Measurements from ENCODE around the gene LAYN.

Gene LAYN, protein sequence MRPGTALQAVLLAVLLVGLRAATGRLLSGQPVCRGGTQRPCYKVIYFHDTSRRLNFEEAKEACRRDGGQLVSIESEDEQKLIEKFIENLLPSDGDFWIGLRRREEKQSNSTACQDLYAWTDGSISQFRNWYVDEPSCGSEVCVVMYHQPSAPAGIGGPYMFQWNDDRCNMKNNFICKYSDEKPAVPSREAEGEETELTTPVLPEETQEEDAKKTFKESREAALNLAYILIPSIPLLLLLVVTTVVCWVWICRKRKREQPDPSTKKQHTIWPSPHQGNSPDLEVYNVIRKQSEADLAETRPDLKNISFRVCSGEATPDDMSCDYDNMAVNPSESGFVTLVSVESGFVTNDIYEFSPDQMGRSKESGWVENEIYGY

GRCh38 chr11:111540114-111540936, at the start of gene LAYN:
TSS of gene LAYN (plus strand) at chr11:111540720. CDS start at chr11:111540844, 124 bp downstream.
- DNase-seq = peak; percentile 73

DNA sequence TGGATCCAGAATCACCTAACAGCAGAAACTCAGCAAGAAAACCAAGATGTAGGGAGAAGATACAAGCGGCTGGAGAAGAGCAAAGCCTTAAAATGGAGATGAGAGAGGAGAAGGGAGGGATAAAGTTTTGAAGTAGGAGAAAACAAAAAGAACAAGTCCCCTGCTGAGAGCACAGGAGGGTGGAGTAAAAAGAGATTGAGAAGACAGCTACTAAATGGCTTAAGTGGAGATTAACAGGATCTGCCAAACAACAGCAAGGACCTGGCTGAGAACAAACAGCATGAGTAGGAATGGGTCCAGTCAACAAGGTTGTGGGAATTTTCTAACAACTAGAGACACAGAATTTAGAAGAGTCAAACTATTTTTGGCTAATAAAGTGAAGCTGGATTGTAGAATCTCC, 46.5 kb upstream of the LAYN start:
- no peak for DNase-seq

- DNase-seq = no peak
Measured at GRCh38 chr11:111499483-111499882, 41.0 kb upstream of the LAYN start.

- no peak for DNase-seq
Measured at GRCh38 chr11:111500481-111500880, 40.0 kb upstream of the LAYN start.

GRCh38 chr11:111502611-111503010, 37.9 kb upstream of the LAYN start:
- no peak for DNase-seq

DNA sequence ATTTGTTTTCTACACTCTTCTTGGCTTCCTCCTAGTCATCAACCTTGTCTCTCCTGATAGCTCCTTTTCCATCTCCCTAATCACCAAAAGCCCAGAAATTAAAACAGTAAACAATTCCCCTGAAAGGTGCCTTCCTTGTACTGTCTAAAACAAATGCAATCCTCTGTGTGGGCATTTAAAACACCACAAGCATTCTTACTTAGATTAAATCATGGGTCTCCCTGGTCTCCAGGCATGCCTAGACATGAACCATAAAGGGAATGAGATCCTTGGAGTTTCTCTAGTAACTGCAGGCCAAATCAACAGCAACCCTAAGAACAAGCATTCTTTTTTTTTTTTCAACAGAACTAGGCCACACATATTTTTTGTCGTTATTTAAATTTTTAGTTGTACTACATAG, 30.2 kb upstream of the LAYN start:
- DNase-seq = no peak

DNA sequence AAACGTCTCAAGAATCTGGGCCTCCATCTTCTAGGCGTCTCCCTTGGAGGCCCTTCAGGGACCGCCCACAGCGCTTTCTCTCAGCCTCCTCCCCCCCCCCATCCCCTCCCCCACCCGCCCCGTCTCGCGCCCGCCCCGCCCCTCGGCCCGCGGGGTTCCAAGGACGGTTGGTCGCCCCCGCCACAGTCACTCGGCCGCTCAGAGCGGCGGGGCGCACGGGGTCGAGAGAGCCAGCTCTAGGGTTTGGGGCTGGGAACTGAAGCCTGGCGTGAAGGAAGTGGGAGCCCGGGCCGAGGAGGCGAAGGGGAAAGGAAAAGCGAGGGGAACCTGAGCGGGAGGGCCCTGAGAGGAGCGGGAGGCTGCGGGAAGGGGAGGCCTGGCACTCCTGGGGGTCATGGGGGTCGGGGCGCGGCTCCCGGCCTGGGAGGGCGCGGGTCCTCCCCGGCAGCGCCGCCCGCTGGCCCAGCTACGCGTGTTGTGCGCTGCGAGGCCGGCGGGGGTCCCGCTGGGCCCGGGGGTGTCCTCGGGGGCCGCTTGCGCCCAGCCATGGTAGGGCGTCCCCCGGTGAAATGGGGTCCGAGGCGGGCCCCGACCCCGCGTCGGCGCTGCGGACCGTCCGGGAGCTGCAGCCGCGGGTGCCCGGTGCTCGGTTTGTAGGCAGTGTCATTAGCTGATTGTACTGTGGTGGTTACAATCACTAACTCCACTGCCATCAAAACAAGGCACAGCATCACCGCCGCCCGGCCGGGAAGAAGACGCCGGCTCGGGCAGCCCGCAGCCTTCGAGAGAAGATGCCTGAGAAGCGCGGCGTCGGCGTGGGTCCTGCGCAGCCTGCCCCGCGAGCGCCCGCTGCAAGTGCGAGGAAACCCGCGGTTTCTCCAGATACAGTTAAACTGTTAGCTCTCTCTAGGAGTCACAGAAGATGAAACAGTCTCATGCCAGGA, 28.0 kb upstream of the LAYN start, which contains the start of gene BTG4:
TSS of gene BTG4 (minus strand) at position 91 of the 944 bp plus-strand sequence. CDS start 13,610 bp downstream, outside the sequence.
- DNase-seq = peak; percentile 71

DNA sequence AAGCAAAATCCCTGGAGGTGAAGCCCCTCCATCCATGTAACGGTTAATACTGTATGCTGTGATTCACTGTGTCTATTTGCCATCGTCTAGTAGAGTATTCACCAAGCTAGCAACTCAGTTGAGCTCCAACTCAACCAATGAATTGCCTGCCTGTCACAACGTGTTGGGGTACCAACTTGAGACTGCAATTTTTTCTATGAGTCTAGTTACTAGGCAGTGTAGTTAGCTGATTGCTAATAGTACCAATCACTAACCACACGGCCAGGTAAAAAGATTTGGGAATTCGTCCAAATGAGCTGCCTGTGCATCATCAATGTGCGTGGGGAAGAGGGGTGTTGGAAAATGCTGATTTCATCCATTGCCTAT, 27.3 kb upstream of the LAYN start:
- no peak for DNase-seq

DNA sequence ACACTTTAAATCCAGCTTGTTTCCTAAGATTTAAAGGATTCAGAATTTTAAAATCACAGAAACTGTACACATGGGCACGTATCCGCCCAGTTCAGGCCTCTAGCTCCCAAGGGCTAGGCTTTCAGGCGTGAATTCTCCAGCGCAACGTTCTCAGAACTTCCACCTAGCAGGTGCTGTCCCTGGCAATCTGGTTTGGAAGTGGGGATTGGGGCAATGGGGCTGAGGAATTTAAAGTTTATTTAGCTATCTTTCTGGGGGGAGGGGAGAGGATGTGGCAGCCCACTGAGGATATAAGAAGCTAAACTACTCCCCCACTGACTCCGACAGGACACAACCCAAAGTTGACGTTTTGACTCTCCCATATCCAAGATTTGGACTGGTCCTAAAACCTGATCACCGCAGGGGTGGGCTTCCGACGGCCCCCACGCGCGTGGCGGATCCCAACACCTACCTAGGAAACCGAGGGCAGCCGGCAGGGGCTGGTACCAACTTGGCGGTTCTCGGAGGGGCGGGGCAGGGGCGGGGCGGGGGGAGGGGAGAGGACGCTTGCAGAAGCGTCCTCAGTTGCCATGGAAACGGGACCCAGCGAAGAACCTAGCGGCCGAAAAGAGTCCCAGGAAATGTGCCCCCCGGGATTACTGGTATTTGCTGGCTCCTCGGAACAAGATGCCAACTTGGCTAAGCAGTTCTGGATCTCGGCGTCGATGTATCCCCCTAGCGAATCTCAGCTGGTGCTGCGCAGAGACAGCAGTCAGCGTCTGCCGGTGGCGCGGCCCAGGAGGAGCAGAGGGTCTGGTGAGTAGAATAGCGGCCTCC, 26.1 kb upstream of the LAYN start, which contains the start of gene HOATZ:
TSS of gene HOATZ (plus strand) at position 563 of the 816 bp plus-strand sequence. CDS start at position 570, 7 bp downstream.
- DNase-seq = peak; percentile 80

DNA sequence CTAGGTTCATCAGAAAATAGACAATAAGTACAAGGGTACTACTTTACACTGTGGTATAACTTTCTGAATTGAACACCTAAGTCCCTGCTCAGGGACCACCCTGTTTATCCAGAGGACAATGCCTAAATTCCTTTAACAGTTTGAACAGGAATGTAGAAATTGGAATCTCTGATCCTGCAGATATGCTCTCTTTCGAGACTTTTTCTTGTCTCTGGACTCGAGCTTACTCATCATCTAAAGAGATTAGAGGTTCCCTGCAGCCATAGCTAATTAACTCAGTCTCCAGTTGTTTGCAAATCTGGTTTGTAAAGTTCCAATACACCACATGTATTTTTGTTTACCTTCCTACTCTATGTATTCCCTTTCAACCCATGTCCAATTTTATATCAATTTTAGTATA, 24.9 kb upstream of the LAYN start:
- DNase-seq = no peak

GRCh38 chr11:111518668-111519067, 21.9 kb upstream of the LAYN start:
- no peak for DNase-seq

GRCh38 chr11:111520560-111520959, 20.0 kb upstream of the LAYN start:
- no peak for DNase-seq

GRCh38 chr11:111521135-111521534, 19.4 kb upstream of the LAYN start:
- DNase-seq = no peak

GRCh38 chr11:111522426-111522825, 18.1 kb upstream of the LAYN start:
- no peak for DNase-seq

GRCh38 chr11:111523343-111523742, 17.2 kb upstream of the LAYN start:
- DNase-seq = no peak

DNA sequence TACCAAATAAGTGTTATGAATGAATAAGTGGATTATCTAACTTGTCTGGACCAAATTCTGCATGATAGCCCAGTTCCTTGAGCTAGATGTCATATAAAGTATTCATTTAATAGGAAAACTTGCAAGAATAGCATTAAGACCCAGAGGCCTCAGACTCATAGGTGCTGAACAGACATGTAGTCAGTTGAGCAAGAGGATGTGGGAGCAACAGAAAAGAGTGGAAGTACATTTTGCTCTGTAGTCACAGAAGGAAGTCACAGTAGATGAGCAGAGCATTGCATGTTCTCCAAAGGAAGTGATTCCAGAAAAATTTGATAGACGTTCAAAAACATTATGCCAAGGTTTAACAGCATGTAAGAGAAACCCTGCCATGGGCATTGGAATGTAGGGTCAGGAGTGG, 16.5 kb upstream of the LAYN start:
- no peak for DNase-seq

GRCh38 chr11:111525456-111525855, 15.1 kb upstream of the LAYN start:
- no peak for DNase-seq

GRCh38 chr11:111526501-111526900, 14.0 kb upstream of the LAYN start:
- DNase-seq = no peak

DNA sequence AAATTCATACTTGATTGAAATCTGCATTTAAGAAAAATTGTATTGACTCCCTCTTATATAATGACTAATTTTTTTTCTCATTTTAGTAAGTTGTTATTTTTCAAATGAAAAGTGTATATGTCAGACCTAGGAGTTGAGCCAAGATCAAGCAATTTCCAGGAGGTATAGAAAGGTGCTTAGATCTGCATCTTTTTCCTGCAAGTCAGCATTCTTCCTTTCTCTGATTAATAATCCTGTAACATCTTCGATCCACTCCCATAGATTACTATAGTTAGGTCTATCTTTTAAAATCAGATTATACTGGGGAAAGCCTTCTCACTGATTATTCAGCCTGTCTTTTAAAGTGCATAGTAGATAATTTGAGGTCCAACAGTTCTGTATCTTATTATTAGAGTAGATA, 13.2 kb upstream of the LAYN start:
- DNase-seq = no peak

GRCh38 chr11:111528557-111528956, 12.0 kb upstream of the LAYN start:
- DNase-seq = no peak

GRCh38 chr11:111530091-111530490, 10.4 kb upstream of the LAYN start:
- no peak for DNase-seq

DNA sequence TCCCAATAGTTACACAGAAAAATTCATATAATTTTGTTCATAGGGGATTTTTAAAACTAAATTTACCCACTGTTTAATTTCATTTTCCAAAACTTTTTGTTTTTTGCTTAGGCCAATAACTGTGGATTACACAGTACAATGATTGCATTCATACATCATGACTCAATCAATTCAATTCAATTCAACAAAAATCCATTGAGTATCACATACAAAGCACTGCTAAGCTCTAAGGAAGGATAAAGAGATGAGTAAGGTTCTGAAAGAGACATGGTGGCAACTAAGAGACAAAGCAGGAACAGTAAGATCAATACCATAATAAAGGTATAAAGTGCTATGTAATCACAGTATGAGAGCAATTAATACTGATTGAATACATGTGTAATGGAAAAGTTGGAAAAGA, 9.4 kb upstream of the LAYN start:
- DNase-seq = no peak
